HEK293 (cell line): ENCODE data around the gene ST7.

Source experiments
- CTCF ChIP-seq: fragments of 450-650 bp; formaldehyde crosslinking; IDR thresholded peaks from 2 replicates; pipeline ENCODE4 v1.5.1; 2016; ENCODE audit warnings: missing biosample characterization, missing genetic modification characterization
- ZNF514 ChIP-seq: fragments of 450-650 bp; formaldehyde crosslinking; IDR thresholded peaks from 2 replicates; pipeline ENCODE4 v1.5.1; 2016; ENCODE audit warnings: missing biosample characterization, missing genetic modification characterization

- no peak for TF ChIP-seq CTCF (tag by site-specific recombination)
- TF ChIP-seq ZNF514 (tag by site-specific recombination): no peak
Measured at GRCh38 chr7:116934580-116934979, 18.7 kb upstream of the ST7 start.
